ENCODE results near the gene CAMSAP2. TPM values are rescaled to one million over a fixed set of nuclear protein-coding genes. Genes with fewer than 3 reads are reported as not detected.

CAMSAP2 gene
- total and polyA plus RNA-seq, 10 of the 15 experiments (the other 5 are each of a cell fraction or from before 2014, with no cell fraction given) = 3.9 to 19.8 (median 8.0) TPM

DNA sequence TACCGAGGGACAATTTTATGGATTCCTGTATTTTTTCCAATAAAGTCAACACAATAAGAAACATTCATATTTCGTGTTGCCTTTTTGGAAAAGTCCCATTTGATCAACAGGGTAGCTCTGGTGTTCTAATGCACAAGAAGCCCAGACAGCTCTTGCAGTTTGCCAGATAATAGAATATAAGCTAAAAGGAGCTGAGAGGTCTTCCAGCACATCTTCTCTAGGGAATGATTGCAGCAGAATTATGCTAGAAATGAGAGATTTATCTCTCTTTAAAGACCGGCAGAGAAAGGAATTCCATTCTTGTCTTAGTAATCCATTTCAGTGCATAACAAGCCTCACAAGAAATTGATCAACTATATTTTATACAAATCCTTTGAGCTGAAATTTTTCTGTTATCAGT lies 44.0 kb upstream of the CAMSAP2 start (continued):
- TF ChIP-seq, protein P1, sequence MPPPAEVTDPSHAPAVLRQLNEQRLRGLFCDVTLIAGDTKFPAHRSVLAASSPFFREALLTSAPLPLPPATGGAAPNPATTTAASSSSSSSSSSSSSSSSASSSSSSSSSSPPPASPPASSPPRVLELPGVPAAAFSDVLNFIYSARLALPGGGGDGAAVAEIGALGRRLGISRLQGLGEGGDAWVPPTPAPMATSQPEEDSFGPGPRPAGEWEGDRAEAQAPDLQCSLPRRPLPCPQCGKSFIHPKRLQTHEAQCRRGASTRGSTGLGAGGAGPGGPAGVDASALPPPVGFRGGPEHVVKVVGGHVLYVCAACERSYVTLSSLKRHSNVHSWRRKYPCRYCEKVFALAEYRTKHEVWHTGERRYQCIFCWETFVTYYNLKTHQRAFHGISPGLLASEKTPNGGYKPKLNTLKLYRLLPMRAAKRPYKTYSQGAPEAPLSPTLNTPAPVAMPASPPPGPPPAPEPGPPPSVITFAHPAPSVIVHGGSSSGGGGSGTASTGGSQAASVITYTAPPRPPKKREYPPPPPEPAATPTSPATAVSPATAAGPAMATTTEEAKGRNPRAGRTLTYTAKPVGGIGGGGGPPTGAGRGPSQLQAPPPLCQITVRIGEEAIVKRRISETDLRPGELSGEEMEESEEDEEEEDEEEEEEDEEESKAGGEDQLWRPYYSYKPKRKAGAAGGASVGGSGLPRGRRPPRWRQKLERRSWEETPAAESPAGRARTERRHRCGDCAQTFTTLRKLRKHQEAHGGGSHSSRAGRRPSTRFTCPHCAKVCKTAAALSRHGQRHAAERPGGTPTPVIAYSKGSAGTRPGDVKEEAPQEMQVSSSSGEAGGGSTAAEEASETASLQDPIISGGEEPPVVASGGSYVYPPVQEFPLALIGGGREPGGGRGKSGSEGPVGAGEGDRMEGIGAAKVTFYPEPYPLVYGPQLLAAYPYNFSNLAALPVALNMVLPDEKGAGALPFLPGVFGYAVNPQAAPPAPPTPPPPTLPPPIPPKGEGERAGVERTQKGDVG (CRISPR knock-in tag; IDR thresholded peaks at IDR 0.05) = no peak
- no peak for TF ChIP-seq NR2F1 (conservative IDR thresholded peaks at IDR 0.05)
- no peak for TF ChIP-seq EZH2 (IDR thresholded peaks at IDR 0.05; ENCODE audit: borderline replicate concordance, control insufficient read depth, low read depth, low read length)
- no peak for TF ChIP-seq IKZF2 (IDR thresholded peaks at IDR 0.05)
- TF ChIP-seq, protein P2, sequence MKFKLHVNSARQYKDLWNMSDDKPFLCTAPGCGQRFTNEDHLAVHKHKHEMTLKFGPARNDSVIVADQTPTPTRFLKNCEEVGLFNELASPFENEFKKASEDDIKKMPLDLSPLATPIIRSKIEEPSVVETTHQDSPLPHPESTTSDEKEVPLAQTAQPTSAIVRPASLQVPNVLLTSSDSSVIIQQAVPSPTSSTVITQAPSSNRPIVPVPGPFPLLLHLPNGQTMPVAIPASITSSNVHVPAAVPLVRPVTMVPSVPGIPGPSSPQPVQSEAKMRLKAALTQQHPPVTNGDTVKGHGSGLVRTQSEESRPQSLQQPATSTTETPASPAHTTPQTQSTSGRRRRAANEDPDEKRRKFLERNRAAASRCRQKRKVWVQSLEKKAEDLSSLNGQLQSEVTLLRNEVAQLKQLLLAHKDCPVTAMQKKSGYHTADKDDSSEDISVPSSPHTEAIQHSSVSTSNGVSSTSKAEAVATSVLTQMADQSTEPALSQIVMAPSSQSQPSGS (IDR thresholded peaks at IDR 0.05; ENCODE audit: low read length) = no peak
- no peak for TF ChIP-seq CHD4 (IDR thresholded peaks at IDR 0.05)
- TF ChIP-seq, protein P3, sequence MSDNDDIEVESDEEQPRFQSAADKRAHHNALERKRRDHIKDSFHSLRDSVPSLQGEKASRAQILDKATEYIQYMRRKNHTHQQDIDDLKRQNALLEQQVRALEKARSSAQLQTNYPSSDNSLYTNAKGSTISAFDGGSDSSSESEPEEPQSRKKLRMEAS (IDR thresholded peaks at IDR 0.05; ENCODE audit: low read depth, low read length) = no peak
- no peak for TF ChIP-seq SIN3A (IDR thresholded peaks at IDR 0.05; ENCODE audit: low read depth, low read length)

DNA sequence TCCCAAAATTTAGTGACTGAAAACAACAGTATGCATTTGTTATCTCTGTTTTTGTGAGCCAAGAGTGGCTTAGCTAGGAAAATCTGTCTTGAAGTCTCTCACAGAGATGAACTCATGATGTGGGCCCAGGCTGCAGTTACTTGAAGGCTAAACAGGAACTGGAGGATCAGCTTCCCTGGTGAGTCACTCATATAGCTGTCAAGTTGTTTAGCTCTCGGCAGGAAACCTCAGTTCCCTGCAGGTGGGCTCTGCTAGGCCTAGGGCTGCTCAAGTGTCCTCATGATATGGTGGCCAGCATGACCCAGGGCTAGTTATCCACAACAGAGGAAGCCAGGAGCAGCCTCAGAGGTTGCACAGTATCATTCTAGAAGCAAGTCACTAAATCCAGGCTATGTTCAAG lies 38.8 kb upstream of the CAMSAP2 start:
- in situ Hi-C loops (cut with MboI) (no loop called here), intact Hi-C loops (cut with micrococcal nuclease; ENCODE audit: unreplicated experiment) (no loop called here)
- Histone ChIP-seq H3K4me1 (ENCODE audit: control insufficient read depth, insufficient read depth, low read length) (no peaks in the 10 kb centered on the region), H4K20me1 (ENCODE audit: control insufficient read depth, insufficient read depth) (no peaks in the 10 kb centered on the region), H2AFZ (ENCODE audit: control insufficient read depth, low read depth, low read length) (no peak overlapping the region), H3K27me3 (replicated peaks in 1 of 2; ENCODE audit: control insufficient read depth in 2 of 2, insufficient read depth in 2 of 2, low read length in 1 of 2) (no peaks in the 10 kb centered on the region), H3K9me3 (replicated peaks; ENCODE audit: control insufficient read depth, insufficient read depth, low read length) (no peaks in the 10 kb centered on the region), H3K9ac (ENCODE audit: control insufficient read depth, insufficient read depth, low read length) (no peak overlapping the region), H3K4me2 (ENCODE audit: control insufficient read depth, insufficient read depth) (no peak overlapping the region), H3K4me3 (no peak overlapping the region), H3K36me3 (ENCODE audit: control insufficient read depth in 2 of 2, insufficient read depth in 2 of 2, low read length in 1 of 2) (no peaks in the 10 kb centered on the region), H3K79me2 (ENCODE audit: control insufficient read depth, insufficient read depth, low read length) (no peaks in the 10 kb centered on the region), H3K27ac (ENCODE audit: control insufficient read depth, insufficient read depth) (no peak overlapping the region)
- no TSS peak for BruUV-seq (replicated peaks)
- ChIA-PET SMC1A (ENCODE audit: uncharacterized antibody, unreplicated experiment) (interaction anchor here (0.7 kb wide), 1 partner anchor 9 kb away, joined by 3 read pairs; no protein-coding TSS in a partner anchor), CTCF (no interaction called here), RAD21 (ENCODE audit: unreplicated experiment) (no interaction called here), POLR2A (no interaction called here)
- ATAC-seq (no peak; the same call in 2 of the 3 replicates), FAIRE-seq (no peak), DNase-seq (ENCODE audit: low read depth, low spot score) (no peak)
- 67% methylated on average over 1 of the region's 1 CpG for WGBS (ENCODE audit: insufficient coverage, insufficient replicate concordance, low lambda C conversion rate, missing lambda C conversion rate)
- TF ChIP-seq CHD1 (IDR thresholded peaks at IDR 0.05; ENCODE audit: low read depth, low read length) (no peak), MXI1 (IDR thresholded peaks at IDR 0.05; ENCODE audit: low read depth, low read length) (no peak)
- TF ChIP-seq, protein P4, sequence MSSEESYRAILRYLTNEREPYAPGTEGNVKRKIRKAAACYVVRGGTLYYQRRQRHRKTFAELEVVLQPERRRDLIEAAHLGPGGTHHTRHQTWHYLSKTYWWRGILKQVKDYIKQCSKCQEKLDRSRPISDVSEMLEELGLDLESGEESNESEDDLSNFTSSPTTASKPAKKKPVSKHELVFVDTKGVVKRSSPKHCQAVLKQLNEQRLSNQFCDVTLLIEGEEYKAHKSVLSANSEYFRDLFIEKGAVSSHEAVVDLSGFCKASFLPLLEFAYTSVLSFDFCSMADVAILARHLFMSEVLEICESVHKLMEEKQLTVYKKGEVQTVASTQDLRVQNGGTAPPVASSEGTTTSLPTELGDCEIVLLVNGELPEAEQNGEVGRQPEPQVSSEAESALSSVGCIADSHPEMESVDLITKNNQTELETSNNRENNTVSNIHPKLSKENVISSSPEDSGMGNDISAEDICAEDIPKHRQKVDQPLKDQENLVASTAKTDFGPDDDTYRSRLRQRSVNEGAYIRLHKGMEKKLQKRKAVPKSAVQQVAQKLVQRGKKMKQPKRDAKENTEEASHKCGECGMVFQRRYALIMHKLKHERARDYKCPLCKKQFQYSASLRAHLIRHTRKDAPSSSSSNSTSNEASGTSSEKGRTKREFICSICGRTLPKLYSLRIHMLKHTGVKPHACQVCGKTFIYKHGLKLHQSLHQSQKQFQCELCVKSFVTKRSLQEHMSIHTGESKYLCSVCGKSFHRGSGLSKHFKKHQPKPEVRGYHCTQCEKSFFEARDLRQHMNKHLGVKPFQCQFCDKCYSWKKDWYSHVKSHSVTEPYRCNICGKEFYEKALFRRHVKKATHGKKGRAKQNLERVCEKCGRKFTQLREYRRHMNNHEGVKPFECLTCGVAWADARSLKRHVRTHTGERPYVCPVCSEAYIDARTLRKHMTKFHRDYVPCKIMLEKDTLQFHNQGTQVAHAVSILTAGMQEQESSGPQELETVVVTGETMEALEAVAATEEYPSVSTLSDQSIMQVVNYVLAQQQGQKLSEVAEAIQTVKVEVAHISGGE (CRISPR knock-in tag; IDR thresholded peaks at IDR 0.05) = no peak
- TF ChIP-seq, protein P5, sequence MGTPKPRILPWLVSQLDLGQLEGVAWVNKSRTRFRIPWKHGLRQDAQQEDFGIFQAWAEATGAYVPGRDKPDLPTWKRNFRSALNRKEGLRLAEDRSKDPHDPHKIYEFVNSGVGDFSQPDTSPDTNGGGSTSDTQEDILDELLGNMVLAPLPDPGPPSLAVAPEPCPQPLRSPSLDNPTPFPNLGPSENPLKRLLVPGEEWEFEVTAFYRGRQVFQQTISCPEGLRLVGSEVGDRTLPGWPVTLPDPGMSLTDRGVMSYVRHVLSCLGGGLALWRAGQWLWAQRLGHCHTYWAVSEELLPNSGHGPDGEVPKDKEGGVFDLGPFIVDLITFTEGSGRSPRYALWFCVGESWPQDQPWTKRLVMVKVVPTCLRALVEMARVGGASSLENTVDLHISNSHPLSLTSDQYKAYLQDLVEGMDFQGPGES (IDR thresholded peaks at IDR 0.05) = no peak

Data from GM12878 (cell line).